ES-I3 (cell line): ENCODE data around the gene GSTM4.
A peak's percentile ranks its signal among the peaks of the same experiment; 100 is the strongest.

Experiments
- H3K36me3 ChIP-seq: 2 replicates; pipeline ENCODE4 v1.6.1; 2013; ENCODE audit warnings: mild to moderate bottlenecking, low read length, control low read depth, moderate library complexity; ENCODE audit not compliant: insufficient read depth
- H3K4me1 ChIP-seq: 2 replicates; pipeline ENCODE4 v1.6.1; 2013; ENCODE audit warnings: mild to moderate bottlenecking, control low read depth, low read length; ENCODE audit not compliant: insufficient read depth
- H3K9ac ChIP-seq: 2 replicates; pipeline ENCODE4 v1.6.1; 2013; ENCODE audit warnings: low read depth, mild to moderate bottlenecking, low read length, moderate library complexity
- H3K9me3 ChIP-seq: 2 replicates; pipeline ENCODE4 v1.6.1; 2013; ENCODE audit warnings: mild to moderate bottlenecking, low read length, moderate library complexity; ENCODE audit not compliant: control insufficient read depth, insufficient read depth

The GSTM4 gene

DNA sequence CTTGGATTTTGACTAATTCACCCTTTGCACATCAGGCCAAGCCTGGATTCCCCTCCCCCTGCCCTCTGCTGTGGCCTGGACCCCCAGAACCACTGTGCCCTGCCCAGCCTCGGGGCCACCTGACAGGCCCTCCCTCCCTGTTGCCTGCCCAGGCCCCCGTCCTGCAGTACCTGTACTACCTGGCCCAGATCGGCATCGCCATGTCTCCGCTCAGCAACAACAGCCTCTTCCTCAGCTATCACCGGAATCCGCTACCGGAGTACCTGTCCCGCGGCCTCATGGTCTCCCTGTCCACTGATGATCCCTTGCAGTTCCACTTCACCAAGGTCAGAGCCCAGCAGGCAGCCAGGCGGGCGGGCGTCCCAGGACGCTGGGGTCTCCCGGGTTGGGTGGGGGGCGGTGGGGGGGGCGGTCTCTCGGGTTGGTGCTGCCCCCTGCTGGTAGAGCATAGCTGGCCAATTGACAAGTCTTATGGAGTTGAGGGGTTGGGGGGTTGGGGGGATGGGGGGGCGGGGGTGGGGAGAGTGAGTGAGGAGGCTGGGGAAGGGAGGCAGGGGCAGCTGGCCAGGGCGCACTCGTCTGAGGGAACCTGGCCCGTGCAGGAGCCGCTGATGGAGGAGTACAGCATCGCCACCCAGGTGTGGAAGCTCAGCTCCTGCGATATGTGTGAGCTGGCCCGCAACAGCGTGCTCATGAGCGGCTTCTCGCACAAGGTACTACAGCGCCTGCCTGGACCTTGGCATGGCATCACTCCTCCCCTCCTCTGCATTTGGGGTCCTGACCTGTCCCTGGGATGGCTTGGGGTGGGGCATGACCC lies 25.6 kb upstream of the GSTM4 start:
- H3K9ac ChIP-seq, result no peak overlapping the region
- 0 out of 2 replicates have a peak, but pooled peaks cover 3% of the 10 kb centered on the region for H3K36me3 ChIP-seq
- no peaks in the 10 kb centered on the region for H3K9me3 ChIP-seq
- H3K4me1 ChIP-seq, result peaks cover 9% of the 10 kb centered on the region

DNA sequence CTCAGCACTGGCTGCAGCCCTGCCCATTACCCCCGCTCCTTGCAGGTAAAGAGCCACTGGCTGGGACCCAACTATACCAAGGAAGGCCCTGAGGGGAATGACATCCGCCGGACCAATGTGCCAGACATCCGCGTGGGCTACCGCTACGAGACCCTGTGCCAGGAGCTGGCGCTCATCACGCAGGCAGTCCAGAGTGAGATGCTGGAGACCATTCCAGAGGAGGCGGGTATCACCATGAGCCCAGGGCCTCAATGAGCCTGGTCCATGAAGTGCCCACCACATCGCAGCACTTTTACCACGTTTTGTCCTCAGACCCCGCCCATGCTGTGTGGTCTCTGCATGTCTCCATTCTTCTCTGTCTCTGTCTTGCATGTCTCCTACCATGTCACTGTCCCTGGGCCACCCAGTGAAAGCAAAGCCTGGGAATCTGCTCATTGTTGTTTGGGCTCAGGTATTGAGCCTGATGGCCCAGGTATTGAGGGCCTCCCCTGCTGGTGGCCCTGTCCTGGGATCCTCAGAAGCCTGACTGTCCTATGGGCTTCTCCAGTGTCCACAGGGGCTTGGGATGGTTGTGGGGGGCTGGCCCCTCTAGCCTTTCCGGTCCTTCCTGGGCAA lies 24.9 kb upstream of the GSTM4 start:
- H3K9me3 ChIP-seq, result no peaks in the 10 kb centered on the region
- H3K4me1 ChIP-seq, result peaks cover 11% of the 10 kb centered on the region
- 0 out of 2 replicates have a peak, but pooled peaks cover 3% of the 10 kb centered on the region for H3K36me3 ChIP-seq
- no peak overlapping the region for H3K9ac ChIP-seq

GRCh38 chr1:109631513-109632505 lies 24.1 kb upstream of the GSTM4 start:
- Histone ChIP-seq H3K36me3 (0 out of 2 replicates have a peak, but pooled peaks cover 3% of the 10 kb centered on the region), H3K9ac (no peak overlapping the region), H3K9me3 (no peaks in the 10 kb centered on the region), H3K4me1 (peaks cover 18% of the 10 kb centered on the region)

DNA sequence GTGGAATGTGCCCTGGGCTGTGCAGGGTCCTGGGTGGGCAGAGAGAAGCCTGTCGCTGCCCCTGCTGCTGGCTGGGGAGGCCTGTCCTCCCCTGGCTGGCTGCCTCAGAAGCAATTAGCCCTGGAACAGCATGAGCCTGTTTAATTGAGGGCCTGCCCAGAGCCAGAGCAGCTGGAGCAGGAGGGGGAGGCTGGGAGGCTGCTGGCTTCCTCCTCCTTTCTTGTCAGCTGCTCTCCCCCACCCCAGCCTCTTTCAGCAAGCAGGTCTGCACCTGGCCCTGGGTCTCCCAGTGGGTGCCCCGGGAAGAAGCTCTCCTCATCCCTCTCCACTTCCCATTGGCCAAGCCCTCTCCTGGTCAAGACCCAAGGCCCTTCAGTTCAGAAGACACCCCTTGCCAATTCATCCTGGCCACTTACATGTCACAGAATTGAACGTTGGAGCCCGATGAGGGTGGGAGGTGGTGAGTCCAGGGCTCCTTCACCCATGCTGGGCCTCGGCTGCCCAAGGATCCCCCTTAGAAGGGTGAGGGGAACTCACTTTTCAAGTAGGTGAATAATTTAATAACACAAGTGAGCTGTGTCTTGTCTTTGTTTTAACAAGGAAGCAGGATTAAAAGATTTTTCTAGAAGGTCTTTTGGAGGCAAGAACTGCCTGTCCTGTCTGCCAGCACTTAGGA lies 23.1 kb upstream of the GSTM4 start:
- 0 out of 2 replicates have a peak, but pooled peaks cover 3% of the 10 kb centered on the region for H3K36me3 ChIP-seq
- no peaks in the 10 kb centered on the region for H3K9me3 ChIP-seq
- H3K4me1 ChIP-seq, result peaks cover 18% of the 10 kb centered on the region
- no peak overlapping the region for H3K9ac ChIP-seq

- H3K9ac ChIP-seq, result no peak overlapping the region
- H3K4me1 ChIP-seq, result peaks cover 18% of the 10 kb centered on the region
- no peaks in the 10 kb centered on the region for H3K9me3 ChIP-seq
- 0 out of 2 replicates have a peak, but pooled peaks cover 3% of the 10 kb centered on the region for H3K36me3 ChIP-seq
These were observed 21.6 kb upstream of the GSTM4 start for GRCh38 chr1:109634292-109634691.

DNA sequence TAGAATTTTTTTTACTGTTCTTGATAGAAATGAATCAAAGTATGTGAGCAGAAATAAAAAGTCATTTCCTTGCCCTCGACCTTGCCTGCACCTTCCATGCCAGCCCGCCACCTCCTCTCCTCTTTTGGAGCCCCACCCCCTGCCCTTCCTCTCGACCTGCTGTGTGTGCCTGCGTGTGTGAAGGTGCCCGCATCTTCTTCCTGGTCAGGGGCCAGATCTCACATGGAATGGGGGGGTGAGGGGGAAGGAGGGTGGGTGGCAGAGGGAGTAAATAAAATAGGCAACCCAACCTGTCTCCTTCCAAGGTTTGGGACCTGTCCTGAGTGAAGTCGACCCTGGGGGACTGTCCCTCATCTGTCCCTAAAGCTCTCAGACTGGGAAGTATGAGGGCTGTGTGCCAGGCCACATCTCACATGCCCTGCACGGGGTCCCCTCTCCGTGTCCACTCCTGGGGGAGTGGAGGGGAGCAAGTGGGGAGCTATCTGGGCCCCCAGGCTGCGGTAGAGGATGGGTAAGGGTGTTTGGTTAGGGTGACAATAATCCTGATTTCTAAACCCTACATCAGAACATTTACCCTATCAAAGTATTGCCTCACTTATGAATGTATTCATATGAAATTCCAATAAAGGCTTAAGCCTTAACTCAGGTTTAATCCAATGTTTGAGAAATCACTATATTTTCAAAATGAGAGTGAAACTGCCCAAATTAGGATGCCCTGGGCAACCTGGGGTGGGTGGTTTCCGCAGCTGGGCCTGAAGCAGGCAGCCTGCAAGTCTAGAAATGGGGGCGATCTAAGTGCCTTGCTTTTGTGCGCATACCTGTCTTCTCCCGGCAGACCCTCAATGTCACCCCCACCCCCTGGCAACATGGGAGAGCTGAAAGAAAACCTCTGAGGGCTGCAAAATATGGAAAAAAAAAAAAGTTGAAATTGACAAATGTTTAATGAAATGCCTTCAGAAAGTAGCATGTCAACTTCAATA lies 20.8 kb upstream of the GSTM4 start:
- 0 out of 2 replicates have a peak, but pooled peaks cover 3% of the 10 kb centered on the region for H3K36me3 ChIP-seq
- no peak overlapping the region for H3K9ac ChIP-seq
- H3K9me3 ChIP-seq, result no peaks in the 10 kb centered on the region
- peaks cover 18% of the 10 kb centered on the region for H3K4me1 ChIP-seq

GRCh38 chr1:109635862-109636200 lies 20.1 kb upstream of the GSTM4 start:
- no peaks in the 10 kb centered on the region for H3K9me3 ChIP-seq
- H3K9ac ChIP-seq, result no peak overlapping the region
- 0 out of 2 replicates have a peak, but pooled peaks cover 2% of the 10 kb centered on the region for H3K36me3 ChIP-seq
- H3K4me1 ChIP-seq, result peaks cover 18% of the 10 kb centered on the region

- peak overlapping the region; percentile 2; the same call in 1 of the 2 replicates for H3K9ac ChIP-seq
- no peaks in the 10 kb centered on the region for H3K9me3 ChIP-seq
- peaks cover 18% of the 10 kb centered on the region for H3K4me1 ChIP-seq
- no peaks in the 10 kb centered on the region for H3K36me3 ChIP-seq
These were observed 19.5 kb upstream of the GSTM4 start for GRCh38 chr1:109636201-109636952.

- Histone ChIP-seq H3K9ac (no peak overlapping the region), H3K9me3 (no peaks in the 10 kb centered on the region), H3K4me1 (peaks cover 18% of the 10 kb centered on the region), H3K36me3 (no peaks in the 10 kb centered on the region)
These were observed 18.5 kb upstream of the GSTM4 start for GRCh38 chr1:109637446-109637845.

DNA sequence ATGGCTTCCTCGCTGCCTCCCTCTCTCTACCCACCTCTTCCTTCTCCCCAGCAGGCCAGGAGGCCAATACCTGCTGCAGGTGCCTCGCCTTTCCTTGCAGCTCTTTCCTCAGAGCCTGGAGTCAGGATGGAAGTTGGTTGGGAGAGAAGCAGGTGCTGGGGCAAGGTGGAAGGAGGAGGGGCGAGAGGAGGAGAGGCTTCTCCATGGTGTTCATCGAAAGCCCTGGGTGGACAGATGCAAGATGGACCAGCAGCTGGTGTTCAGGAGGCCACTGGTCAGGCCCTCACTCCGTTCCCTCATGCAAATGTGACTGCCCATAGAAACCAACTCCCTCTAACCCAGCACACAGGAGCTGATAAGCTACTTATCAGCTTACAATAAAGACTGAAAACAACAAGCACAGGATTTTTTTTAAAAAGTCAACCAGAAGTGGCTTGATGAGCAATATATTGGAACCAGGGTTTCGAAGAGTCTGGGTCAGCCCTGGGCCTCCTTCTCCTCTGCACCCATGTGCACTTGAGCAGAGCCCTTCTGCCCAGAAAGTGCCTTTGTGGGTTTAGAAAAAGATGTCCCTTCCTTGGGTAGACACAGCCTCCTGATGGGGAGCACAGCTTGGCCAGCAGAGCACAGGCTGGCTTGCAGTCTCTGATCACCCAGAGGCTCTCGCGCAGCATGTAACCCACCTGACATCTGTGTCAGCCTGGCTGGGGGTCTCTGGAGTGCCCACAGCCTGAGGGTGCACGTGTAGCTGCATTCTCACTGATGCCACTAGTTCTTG lies 16.6 kb upstream of the GSTM4 start:
- Histone ChIP-seq H3K9ac (no peak overlapping the region), H3K9me3 (no peaks in the 10 kb centered on the region), H3K36me3 (no peaks in the 10 kb centered on the region), H3K4me1 (peaks cover 18% of the 10 kb centered on the region)

GRCh38 chr1:109639841-109640184 lies 16.1 kb upstream of the GSTM4 start:
- Histone ChIP-seq H3K9me3 (no peaks in the 10 kb centered on the region), H3K4me1 (peaks cover 18% of the 10 kb centered on the region), H3K9ac (no peak overlapping the region), H3K36me3 (no peaks in the 10 kb centered on the region)

GRCh38 chr1:109640285-109640865 lies 15.5 kb upstream of the GSTM4 start:
- Histone ChIP-seq H3K4me1 (peaks cover 13% of the 10 kb centered on the region), H3K9me3 (no peaks in the 10 kb centered on the region), H3K36me3 (no peaks in the 10 kb centered on the region), H3K9ac (no peak overlapping the region)
